GM12891 (cell line): ENCODE data around the gene SORCS2.

ENCODE experiments used
- DNase-seq: peaks from one replicate; pipeline ENCODE4 v3.0.0; 2011; ENCODE audit warnings: low spot score; ENCODE audit not compliant: insufficient read length
- FAIRE-seq: peaks from 2 replicates; lab custom pipeline; 2011; peaks lifted over from hg19 to GRCh38; lab: Jason Lieb, UNC
- PAX5 ChIP-seq: IDR thresholded peaks from 2 replicates; pipeline ENCODE4 v1.6.1; 2011; ENCODE audit warnings: low read length, moderate library complexity, mild to moderate bottlenecking; ENCODE audit not compliant: insufficient read depth, severe bottlenecking
- POLR2A ChIP-seq: IDR thresholded peaks from 2 replicates; pipeline ENCODE4 v1.6.1; 2011; ENCODE audit warnings: low read depth, low read length, control low read depth
- POLR2AphosphoS5 ChIP-seq: IDR thresholded peaks from 2 replicates; pipeline ENCODE4 v1.6.1; 2011; ENCODE audit warnings: low read depth, low read length, control low read depth
- POU2F2 ChIP-seq: IDR thresholded peaks from 2 replicates; pipeline ENCODE4 v1.6.1; 2011; ENCODE audit warnings: low read depth, mild to moderate bottlenecking, control low read depth, low read length, moderate library complexity
- SPI1 ChIP-seq: IDR thresholded peaks from 2 replicates; pipeline ENCODE4 v1.6.1; 2011; ENCODE audit warnings: low read depth, low read length, control low read depth
- TAF1 ChIP-seq: IDR thresholded peaks from 2 replicates; pipeline ENCODE4 v1.6.1; 2011; ENCODE audit warnings: low read depth, low read length, control low read depth

SORCS2 gene

GRCh38 chr4:7272404-7272803 lies 80.1 kb downstream of the SORCS2 start:
- DNase-seq: no peak
- FAIRE-seq: no peak
- TF ChIP-seq POLR2A: no peak
- no peak for TF ChIP-seq PAX5
- no peak for TF ChIP-seq SPI1
- TF ChIP-seq POU2F2: no peak
- no peak for TF ChIP-seq TAF1
- TF ChIP-seq POLR2AphosphoS5: no peak

- no peak for TF ChIP-seq TAF1
- TF ChIP-seq POLR2AphosphoS5: no peak
- no peak for TF ChIP-seq POU2F2
- TF ChIP-seq POLR2A: no peak
- no peak for TF ChIP-seq SPI1
- TF ChIP-seq PAX5: no peak
- DNase-seq (no peak), FAIRE-seq (no peak)
Measured at GRCh38 chr4:7273738-7274297, 81.5 kb downstream of the SORCS2 start.

GRCh38 chr4:7275067-7275466 lies 82.7 kb downstream of the SORCS2 start:
- TF ChIP-seq POLR2A: no peak
- no peak for TF ChIP-seq TAF1
- no peak for TF ChIP-seq POLR2AphosphoS5
- no peak for TF ChIP-seq SPI1
- TF ChIP-seq PAX5: no peak
- TF ChIP-seq POU2F2: no peak
- no peak for DNase-seq
- no peak for FAIRE-seq

- TF ChIP-seq POLR2AphosphoS5 (no peak), POU2F2 (no peak), SPI1 (no peak), PAX5 (no peak), TAF1 (no peak), POLR2A (no peak)
- FAIRE-seq (no peak), DNase-seq (no peak)
Measured at GRCh38 chr4:7275490-7276154, 83.3 kb downstream of the SORCS2 start.

GRCh38 chr4:7276515-7276914 lies 84.2 kb downstream of the SORCS2 start:
- TF ChIP-seq POU2F2 (no peak), SPI1 (no peak), TAF1 (no peak), POLR2AphosphoS5 (no peak), POLR2A (no peak), PAX5 (no peak)

GRCh38 chr4:7278071-7278765 lies 85.9 kb downstream of the SORCS2 start:
- TF ChIP-seq TAF1: no peak
- no peak for TF ChIP-seq SPI1
- no peak for TF ChIP-seq PAX5
- TF ChIP-seq POU2F2: no peak
- no peak for TF ChIP-seq POLR2A
- TF ChIP-seq POLR2AphosphoS5: no peak
- FAIRE-seq (no peak), DNase-seq (no peak)

More at GRCh38 chr4:7276515-7276914, 84.2 kb downstream of the SORCS2 start:
- DNase-seq (no peak), FAIRE-seq (no peak)

- FAIRE-seq (no peak), DNase-seq (no peak)
- TF ChIP-seq POU2F2: no peak
- no peak for TF ChIP-seq POLR2A
- no peak for TF ChIP-seq TAF1
- no peak for TF ChIP-seq POLR2AphosphoS5
- no peak for TF ChIP-seq PAX5
- no peak for TF ChIP-seq SPI1
Measured at GRCh38 chr4:7278981-7279380, 86.6 kb downstream of the SORCS2 start.

- DNase-seq: no peak
- TF ChIP-seq SPI1 (no peak), PAX5 (no peak), POU2F2 (no peak)
- no peak for FAIRE-seq
Measured at GRCh38 chr4:7279902-7280301, 87.6 kb downstream of the SORCS2 start.

GRCh38 chr4:7280926-7281690 lies 88.8 kb downstream of the SORCS2 start:
- no peak for TF ChIP-seq POU2F2
- no peak for TF ChIP-seq TAF1
- no peak for TF ChIP-seq POLR2A
- no peak for TF ChIP-seq SPI1
- no peak for TF ChIP-seq POLR2AphosphoS5
- no peak for TF ChIP-seq PAX5
- no peak for FAIRE-seq
- DNase-seq: no peak
